Measurements from ENCODE around the gene NKX3-2. TPM values are rescaled to one million over a fixed set of nuclear protein-coding genes. Genes with fewer than 3 reads are reported as not detected.

The NKX3-2 gene
- total RNA-seq, 1 experiment from 2014 or later = 0.07 TPM

GRCh38 chr4:13539047-13539618 lies 5.2 kb downstream of the NKX3-2 start:
- no peaks in the 10 kb centered on the region for H3K79me2 ChIP-seq (ENCODE audit: low read length)
- no peak overlapping the region for H3K4me2 ChIP-seq (ENCODE audit: low read length)
- H2AFZ ChIP-seq (ENCODE audit: low read length) = no peak overlapping the region
- no peaks in the 10 kb centered on the region for H3K36me3 ChIP-seq (ENCODE audit: low read depth, low read length)
- no peaks in the 10 kb centered on the region for H3K4me1 ChIP-seq (ENCODE audit: insufficient read depth, low read length)
- BruUV-seq (replicated peaks) = no TSS peak
- H3F3A ChIP-seq (ENCODE audit: low read length, unreplicated experiment) = no peaks in the 10 kb centered on the region
- peaks cover 62% of the 10 kb centered on the region for H3K27me3 ChIP-seq (ENCODE audit: low read length)
- no peaks in the 10 kb centered on the region for H4K20me1 ChIP-seq (ENCODE audit: low read length)
- ChIA-PET CTCF (no interaction called here), POLR2A (ENCODE audit: unreplicated experiment) (no interaction called here)
- no peak for TF ChIP-seq EZH2phosphoT487 (IDR thresholded peaks at IDR 0.05; ENCODE audit: borderline replicate concordance, low read length)
- TF ChIP-seq CTCF (conservative IDR thresholded peaks at IDR 0.05; ENCODE audit: low read depth, low read length) = no peak
- TF ChIP-seq EZH2 (IDR thresholded peaks at IDR 0.05; ENCODE audit: low read length, unreplicated experiment) = no peak
- intact Hi-C loops (cut with micrococcal nuclease) = no loop called here
- no peaks in the 10 kb centered on the region for H3K9me3 ChIP-seq (ENCODE audit: low read length)
- no peaks in the 10 kb centered on the region for H3K9me2 ChIP-seq (replicated peaks; ENCODE audit: low read length)
- no peak overlapping the region for H3K9ac ChIP-seq (ENCODE audit: low read length)
- no peak for ATAC-seq
- H3K4me3 ChIP-seq (ENCODE audit: low read length) = no peak overlapping the region
- H3K27ac ChIP-seq (ENCODE audit: low read length) = no peak overlapping the region
- DNase-seq = no peak

- CTCF ChIA-PET = no interaction called here
These were observed 5.8 kb downstream of the NKX3-2 start for GRCh38 chr4:13538427-13538973.

More at GRCh38 chr4:13538427-13538973, 5.8 kb downstream of the NKX3-2 start:
- TF ChIP-seq EZH2phosphoT487 (IDR thresholded peaks at IDR 0.05; ENCODE audit: borderline replicate concordance, low read length) (no peak), EZH2 (IDR thresholded peaks at IDR 0.05; ENCODE audit: low read length, unreplicated experiment) (no peak), CTCF (conservative IDR thresholded peaks at IDR 0.05; ENCODE audit: low read depth, low read length) (no peak)
- H2AFZ ChIP-seq (ENCODE audit: low read length) = no peak overlapping the region
- no peaks in the 10 kb centered on the region for H3K4me1 ChIP-seq (ENCODE audit: insufficient read depth, low read length)
- no peak overlapping the region for H3K27ac ChIP-seq (ENCODE audit: low read length)
- H3K9me2 ChIP-seq (replicated peaks; ENCODE audit: low read length) = no peaks in the 10 kb centered on the region
- H3K4me2 ChIP-seq (ENCODE audit: low read length) = no peak overlapping the region
- POLR2A ChIA-PET (ENCODE audit: unreplicated experiment) = no interaction called here
- H3F3A ChIP-seq (ENCODE audit: low read length, unreplicated experiment) = no peaks in the 10 kb centered on the region
- DNase-seq = no peak
- peaks cover 68% of the 10 kb centered on the region for H3K27me3 ChIP-seq (ENCODE audit: low read length)
- H3K36me3 ChIP-seq (ENCODE audit: low read depth, low read length) = no peaks in the 10 kb centered on the region
- ATAC-seq = no peak
- no peaks in the 10 kb centered on the region for H4K20me1 ChIP-seq (ENCODE audit: low read length)
- no peak overlapping the region for H3K9ac ChIP-seq (ENCODE audit: low read length)
- H3K79me2 ChIP-seq (ENCODE audit: low read length) = no peaks in the 10 kb centered on the region
- intact Hi-C loops (cut with micrococcal nuclease) = no loop called here
- BruUV-seq (replicated peaks) = no TSS peak
- no peak overlapping the region for H3K4me3 ChIP-seq (ENCODE audit: low read length)
- H3K9me3 ChIP-seq (ENCODE audit: low read length) = no peaks in the 10 kb centered on the region
